Lung microvascular endothelial cell (primary cell): ENCODE measurements around the gene CHMP6. TPM values are rescaled to one million over a fixed set of nuclear protein-coding genes. Genes with fewer than 3 reads are reported as not detected.

Experiments used
- DNase-seq, 2 donors: peaks; one replicate each; pipeline versions ENCODE4 v3.0.0 to v3.0.0-alpha.2; 2010; ENCODE audit warnings: low read depth in 2 of 2
- total RNA-seq: library from RNA; depleted of rRNA; stranded (reverse); fragments of >200 nt; gene quantifications from 2 replicates; pipeline ENCODE4 v1.2.1, GENCODE V29; 2014

The CHMP6 gene
- total RNA-seq, 1 donor from 2014 or later: 14.5 TPM

DNA sequence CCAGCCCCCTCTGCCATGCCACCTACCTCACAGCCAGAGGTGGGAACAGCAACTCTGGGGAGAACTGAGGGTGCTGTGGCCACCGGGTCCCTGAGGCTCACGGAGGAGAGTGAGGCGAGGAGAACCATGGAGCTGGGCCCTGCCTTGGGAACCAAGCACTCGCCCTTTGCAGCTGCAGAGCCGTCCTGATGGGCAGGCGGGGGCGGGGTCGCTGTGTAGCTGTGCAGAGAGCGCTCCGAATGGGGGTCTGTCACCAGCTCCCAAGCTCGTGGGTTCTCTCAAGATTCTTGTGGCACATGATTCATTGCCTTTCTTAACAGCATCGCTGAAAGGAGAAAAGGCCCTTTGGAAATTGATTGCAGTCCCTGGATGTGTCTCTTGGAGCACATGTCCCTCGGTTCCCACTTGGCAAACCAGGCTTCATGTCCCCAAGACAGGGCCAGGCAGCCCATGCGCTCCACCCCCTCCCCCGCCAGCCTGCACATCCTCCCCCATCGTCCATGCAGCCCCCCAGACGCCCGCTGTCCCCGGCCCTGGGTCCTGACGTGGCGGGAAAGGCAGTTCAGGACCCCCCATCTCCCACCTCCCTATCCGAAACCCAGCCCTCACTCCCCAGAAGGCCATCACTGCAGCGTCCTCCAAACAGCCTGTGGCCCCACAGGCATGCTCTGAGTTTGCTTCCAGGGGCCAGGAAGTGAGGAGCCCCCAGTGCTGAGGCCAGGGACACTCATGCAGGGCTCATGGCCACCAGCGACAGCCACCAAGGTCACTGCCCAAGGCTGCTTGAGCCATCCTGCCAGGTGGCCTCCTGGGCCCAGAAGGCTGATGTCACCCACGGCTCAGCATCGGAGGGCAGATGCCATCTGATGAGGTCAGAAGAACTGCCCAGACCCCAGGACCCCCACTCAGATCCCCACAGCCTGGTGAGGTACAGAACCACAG, 20.6 kb upstream of the CHMP6 start:
- DNase-seq: no peak

DNA sequence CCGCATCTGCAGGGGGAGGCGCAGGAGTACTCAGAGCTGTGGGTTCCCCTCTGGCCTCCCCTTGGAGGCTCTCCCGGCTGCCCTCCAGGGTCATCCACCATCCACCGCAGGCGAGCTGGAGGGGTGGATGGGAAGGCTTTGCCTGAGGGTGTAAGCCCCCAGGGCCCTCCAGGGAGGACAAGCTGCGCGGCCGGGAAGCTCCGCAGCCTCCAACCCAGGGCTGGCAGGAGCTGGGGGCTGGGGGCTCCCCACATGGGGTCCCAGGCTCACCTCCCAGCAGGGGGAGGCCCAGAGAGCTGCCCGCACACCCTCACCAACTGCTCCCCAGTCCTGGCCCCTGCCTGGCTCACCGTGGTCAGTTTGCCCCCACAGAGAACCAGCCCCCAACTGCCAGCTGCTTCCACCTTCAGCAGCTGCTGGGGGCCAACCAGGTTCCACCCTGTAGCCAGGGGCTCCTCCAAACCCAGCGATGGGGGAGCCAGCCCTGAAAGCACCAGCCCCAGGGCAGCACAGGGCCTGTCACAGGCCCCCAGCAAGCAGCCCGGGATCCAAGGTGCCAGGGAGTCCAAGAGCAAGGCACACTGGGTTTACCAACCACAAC, 19.8 kb upstream of the CHMP6 start:
- DNase-seq: no peak

DNA sequence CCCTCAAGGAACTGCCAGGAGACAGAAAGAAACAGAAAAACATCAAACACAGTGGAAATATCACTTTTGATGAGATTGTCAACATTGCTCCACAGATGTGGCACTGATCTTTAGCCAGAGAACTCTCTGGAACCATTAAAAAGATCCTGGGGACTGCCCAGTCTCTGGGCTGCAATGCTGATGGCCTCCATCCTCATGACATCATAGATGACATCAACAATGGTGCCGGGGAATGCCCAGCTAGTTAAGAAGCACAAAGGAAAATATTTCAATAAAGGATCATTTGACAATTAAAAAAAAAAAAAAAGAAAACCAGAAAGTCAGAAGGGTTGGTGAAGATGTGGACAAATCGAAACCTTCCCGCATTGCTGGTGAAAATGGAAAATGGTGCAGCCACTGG, 14.9 kb upstream of the CHMP6 start:
- no peak for DNase-seq

DNA sequence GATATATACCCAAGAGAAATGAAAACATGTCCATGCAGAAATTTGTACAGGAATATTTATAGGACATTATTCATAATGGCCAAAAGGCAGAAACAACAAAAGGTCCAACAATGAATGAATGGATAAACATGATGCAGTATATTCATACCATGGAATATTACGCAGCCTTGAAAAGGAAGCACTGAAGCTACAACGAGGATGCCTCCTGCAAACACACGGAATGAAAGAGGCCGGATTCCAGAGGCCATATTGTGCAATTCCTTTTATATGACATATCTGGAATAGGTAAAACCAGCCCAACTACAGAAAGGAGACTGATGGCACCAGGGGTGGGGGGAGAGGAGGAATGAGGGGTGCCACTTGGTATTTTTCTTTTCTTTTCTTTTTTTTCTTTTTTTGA, 14.5 kb upstream of the CHMP6 start:
- DNase-seq: no peak

DNA sequence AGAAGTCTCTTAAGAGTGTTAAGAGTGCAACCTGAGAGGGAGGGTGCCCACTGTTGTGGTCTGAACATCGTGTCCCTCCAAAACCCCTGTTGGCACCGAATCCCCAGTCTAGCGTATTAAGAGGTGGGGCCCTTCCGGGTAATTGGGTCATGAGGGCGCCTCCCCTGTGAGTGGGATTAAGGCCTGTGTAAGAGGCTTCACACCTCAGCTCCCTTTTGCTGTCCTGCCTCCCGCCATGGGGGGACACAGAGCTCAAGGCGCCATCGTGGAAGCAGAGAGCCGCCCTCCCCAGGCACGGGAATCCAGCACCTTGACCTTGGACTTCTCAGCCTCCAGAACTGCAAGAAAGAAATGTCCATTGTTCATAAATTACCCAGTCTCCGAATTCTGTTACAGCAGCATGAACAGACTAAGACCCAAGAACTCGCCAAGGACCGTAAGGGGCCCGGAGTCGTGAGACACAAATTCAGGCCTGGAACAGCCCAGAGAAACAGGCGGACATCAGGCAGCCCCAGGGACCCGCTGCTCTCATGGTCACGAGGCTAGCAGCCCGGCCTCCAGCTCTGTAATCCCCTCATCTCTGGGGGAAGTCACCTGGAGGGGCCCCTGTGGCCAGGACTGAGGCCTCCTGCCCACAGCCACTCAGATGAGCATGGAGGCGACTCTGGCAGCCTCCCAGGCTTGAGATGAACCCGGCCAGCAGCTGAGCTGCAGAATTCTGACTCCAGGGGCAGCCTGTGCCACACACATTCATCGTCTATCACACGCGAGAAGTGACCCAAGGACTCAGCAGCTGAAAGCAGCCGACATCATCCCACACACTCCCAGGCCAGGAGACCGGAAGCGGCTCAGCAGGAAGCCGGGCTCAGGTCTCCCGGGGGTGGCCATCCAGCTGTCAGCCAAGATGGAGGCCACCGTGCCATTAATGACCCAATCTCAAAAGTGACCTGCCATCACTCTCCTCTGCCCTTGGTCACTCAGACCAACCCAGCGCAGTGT, 12.8 kb upstream of the CHMP6 start:
- DNase-seq: peak; percentile 30 to 35

DNA sequence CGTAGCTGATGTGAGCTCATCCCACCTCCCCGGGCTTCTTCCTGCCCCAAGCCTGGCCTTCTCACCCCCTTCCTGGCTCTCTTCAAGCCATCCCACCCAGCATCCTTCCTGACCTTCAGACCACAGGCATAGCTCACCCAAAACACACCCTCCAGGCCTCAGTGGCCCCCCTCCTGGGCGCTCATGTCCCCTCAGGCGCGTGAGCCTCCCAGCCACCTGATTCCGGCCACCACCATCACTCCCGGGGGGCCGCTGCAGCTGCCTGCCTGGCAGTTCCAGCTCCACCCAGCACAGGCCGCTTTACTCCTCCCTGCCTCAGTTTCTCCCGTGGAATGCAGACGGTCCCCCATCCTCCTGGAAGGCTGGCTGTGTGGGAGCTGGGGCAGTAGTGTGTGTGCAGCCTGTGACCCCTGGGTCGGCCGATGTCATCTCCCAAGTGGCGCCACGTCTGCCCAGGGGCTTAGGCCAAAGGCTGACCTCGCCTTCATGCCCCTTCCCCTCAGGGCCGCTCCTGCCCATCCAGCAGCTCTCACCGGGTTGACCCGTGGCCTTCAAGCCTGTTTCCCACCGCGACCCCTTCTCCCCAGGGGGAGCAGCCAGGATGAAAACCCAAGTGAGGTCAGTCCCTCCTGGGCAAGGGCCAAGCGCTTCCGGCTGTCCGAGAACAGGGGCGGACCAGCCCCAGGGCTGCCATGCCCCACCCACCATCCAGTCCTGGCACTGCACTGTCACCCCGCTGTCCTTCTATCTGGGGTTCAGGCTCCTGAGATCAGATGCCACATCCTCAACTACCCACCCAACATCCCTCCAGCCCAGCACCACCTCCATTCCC, 11.9 kb upstream of the CHMP6 start:
- no peak for DNase-seq

DNA sequence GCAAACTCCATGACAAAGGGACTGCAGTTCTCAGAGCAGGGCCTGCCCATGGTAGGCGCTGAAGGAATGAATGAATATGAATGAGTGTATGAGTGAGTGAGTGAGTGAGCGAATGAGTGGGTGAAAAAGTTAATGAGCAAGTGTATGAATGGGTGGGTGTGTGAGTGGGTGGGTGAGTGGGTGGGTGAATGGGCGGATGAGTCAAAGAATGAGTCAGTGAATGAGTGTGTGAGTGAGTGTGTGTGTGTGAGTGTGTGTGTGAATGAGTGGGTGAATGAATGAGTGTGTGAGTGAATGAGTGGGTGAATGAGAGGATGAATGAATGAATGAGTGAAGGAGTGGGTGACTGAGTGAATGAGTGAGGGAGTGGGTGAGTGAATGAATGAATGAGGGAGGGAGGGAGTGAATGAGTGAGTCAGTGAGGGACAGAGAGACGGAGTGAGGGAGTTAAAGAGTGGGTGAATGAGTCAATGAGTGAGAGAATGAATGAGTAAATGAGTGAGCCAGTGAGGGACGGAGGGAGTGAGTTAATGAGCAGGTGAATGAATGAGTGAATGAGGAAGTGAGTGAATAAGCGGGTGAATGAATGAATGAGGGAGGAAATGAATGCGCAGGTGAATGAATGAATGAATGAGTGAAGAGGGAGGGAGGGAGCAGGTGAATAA, 11.1 kb upstream of the CHMP6 start:
- peak in 1 of 2 donors; percentile 43 for DNase-seq

DNA sequence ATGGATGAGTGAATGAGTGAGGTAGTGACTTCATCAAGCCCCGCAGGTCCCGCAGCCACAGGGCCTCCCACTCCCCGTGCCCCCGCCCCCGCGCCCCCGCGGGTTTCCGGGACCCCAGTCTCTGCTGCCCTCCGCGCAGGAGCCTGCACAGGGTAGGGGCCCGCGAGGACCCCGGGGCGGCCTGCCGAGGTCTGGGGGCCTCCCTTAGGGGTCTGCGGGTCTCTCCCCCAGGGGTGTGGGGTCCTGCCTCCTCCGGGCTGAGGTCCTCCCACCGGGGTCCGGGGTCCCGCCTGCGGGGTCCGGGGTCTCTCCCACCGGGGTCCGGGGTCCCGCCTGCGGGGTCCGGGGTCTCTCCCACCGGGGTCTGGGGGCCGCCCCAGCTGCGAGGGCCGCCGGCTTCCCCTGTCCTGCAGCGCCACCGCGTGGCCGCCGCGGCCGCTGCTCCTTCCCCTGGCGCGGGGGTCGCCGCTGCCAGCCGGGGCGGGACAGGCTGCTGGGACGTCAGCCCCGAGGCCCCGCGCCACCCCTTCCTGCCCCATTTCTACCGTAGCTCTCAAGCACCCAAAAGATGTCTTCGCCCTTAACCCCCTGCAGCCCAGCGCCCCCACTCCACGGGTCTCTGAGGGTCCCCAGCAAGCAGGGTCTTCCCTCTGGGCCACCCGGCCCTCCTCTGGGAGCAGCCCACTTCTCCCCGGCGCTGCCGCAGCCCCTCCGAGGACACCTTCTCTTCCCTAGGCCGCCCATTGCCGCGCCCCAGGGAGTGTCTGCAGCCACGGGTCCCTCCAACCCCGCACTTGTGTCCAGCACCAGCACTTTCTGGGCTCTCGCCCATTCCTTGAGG, 10.4 kb upstream of the CHMP6 start:
- peak in 1 of 2 donors; percentile 37 for DNase-seq

DNA sequence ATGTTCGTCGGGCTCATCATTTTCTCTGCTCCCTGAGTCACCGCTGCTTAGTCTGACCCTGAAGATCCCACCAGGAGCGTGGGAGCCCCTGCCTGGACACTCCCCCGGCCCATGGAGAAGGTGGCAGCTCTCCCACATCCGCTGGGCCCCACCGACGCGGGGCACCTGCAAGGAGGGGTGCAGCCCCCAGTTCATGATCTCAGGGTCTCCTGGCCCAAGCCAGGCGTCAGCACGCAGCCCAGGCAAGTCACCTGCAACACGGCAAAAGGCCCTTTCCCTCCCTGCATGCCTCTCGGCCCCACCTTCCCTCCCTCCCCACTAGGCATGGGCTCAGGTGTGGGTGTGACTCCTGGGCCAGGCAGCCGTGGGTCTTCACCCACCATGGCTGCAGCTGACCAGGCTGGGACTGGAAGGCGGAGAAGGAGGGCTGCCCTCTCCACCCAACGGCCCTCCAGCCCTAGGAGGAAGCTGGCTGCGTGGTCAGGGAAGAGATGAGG, 9.7 kb upstream of the CHMP6 start:
- DNase-seq: no peak

DNA sequence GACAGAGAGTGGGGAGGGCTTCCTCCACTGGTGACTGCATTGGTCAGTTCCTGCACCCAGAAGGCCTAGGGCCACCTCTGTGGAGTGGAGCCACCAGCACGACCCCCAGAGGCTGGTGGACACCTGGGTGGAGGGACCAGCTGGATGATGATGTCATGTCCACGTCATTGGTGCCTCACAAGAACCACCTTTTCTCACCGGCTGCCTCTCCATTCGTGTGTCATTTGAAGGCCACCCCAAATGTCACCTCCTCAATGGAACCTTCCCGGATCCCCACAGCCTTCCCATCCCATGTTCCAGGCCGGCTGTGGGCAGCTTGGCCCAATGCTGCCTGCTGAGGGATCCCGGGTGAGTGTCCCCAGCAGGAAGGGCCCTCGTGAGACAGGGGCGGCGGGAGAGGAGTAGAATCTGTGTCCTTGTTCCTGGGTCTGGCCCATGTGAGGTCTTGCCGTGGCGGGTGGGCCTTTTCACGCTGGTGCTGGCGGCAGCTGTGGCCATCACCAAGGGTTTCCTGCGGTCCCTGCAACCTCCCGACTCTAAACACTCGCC, 9.1 kb upstream of the CHMP6 start:
- no peak for DNase-seq

DNA sequence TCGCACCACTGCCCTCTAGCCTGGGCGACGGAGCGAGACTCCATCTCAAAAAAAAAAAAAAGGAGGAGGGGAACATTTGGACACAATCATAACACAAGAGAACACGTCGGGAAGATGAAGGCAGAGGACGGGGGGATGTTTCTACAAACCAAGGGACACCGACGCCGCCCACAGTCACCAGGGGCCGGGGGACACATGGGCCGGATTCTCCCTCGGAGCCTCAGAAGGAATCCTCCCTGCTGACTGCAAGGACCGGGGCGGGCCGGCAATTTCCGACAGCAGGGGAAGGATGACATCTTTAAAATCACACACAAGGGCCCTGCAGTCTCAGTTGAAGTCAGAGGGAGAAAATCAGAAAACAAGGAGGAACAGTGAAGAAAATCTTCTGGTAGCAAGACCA, 8.1 kb upstream of the CHMP6 start:
- no peak for DNase-seq

DNA sequence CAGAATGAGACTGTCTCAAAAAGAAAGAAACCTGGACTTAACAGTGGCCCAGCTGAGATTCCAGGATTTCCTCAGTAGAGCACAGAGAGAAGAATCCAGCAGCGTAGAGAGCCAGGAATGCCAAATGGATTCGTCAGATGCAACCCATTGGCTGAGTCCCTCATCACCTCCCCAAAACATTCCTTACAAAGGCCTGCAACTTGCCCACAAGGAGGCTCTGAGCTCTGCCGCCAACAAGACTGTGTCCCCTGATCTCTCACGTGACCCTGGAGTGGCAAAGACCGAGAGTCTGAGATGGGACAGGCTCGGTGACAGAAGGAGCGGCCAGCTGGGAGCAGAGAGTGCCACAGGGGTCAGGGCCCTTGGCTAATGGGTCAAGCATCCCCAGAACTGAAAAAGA, 6.9 kb upstream of the CHMP6 start:
- peak in 1 of 2 donors; percentile 37 for DNase-seq

DNA sequence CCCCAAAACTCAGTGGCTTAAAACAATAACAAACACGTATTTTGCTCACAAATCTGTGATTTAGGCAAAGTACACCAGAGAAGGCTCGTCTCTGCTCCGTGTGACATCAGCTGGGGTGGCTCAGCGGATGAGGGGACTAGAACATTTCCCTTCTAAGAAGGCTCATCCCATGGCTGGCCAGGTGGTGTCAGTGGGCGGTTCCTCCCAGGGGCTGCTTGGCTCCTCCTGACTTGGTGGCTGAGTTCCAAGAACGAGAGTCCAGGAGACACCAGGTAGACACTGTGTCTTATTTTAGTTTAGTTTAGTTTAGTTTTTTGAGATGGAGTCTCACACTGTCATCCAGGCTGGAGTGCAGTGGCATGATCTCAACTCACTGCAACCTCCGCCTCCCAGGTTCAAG, 5.6 kb upstream of the CHMP6 start:
- no peak for DNase-seq

DNA sequence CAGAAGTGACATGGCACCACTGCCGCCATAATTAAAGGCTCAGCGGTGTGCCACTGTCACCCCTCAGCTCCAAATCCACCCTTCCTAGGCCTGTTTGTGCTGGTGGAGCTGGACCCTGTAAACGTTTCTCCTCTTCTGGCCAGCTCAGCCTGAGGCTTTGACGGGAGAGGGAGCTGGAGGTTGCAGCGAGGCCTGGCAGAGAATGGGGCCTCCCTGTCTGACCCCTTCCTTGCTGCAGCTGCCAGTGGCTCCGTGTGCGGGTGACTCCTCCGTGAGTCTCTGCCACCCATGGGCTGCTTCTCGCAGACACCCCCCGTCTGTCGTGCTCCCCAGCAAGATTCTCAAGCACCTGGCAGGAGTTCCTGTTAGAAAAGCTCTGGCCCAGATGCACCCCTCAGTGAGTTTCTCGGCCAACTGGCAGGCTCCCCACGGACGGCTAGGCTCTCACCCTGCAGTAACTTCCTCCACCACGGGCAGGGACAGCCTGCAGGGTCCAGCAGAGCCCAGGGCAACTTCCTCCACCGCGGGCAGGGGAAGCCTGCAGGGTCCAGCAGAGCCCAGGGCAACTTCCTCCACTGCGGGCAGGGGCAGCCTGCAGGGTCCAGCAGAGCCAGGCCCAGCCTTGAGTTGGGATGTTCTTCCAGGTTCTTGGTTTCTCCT, 4.7 kb upstream of the CHMP6 start:
- no peak for DNase-seq

DNA sequence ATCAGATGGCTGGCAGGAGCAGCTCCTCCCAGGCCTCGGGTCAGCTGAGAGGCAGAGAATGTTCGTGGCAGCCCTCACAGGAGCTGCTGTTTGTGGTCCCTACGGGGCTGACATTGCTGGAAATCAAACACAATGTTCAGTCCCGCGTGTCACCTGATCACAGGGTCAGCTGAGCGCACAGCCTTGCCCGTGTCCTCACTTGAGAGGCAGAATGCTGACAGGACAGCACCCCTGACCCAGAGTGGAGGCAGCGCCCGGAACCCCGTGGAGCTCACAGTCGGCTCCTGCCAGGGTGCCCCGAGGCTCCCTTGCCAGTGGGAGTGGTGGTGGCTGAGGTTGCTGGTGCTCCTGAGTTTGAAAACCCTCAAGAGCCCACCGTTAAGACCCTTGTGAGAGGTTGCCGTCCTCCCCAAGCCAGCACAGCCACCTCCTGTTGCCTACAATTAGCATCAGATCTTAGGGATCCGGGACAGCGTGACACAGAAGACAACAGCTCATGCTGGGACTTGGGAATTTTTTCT, 3.6 kb upstream of the CHMP6 start:
- DNase-seq: no peak

DNA sequence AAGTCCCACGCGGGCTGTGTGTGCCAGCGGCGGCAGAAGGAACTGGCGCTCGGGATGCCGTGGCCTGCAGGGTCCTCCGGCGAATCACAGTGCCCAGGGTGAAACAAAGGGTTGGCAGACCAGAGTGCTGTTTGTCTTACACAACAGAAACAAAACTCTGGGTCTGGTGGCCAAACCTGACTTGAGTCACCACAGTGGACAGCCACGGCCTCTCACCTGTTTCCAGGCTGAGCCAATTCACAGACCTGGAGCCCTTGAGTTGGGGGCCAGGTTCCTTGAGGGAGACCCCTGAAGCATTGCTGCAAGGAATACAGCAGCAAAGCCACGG, 2.1 kb upstream of the CHMP6 start:
- no peak for DNase-seq

DNA sequence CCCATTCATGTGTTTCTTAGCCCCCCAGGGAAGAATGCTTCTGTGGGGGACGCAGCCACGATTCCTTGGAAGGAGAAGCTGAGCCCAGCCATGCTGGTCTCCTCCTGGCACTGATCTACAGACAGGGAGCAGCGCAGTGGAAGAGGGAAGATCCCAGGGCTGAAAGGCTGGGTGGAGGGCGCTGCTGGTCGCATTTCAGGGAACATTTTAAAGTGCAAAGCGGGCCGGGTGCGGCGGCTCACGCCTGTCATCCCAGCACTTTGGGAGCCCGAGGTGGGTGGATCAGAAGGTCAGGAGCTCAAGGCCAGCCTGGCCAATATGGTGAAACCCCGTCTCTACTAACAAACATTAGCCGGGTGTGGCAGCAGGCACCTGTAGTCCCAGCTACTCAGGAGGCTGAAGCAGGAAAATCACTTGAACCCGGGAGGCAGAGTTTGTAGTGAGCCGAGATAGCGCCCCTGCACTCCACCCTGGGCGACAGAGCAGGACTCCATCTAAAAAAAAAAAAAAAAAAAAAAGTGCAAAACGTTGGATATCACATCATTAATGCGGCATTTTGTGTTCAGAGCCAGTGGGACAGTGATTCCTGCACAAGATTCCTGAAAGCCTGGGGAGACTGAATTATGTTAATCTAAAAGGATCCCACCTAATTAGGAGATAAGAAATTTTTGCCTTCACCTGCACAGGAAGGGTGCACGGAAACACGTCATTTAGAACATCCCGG, 558 bp upstream of the CHMP6 start:
- no peak for DNase-seq
